HEK293 (cell line): ENCODE results near the gene PLA2G2A.

Experiments
- ZNF449 ChIP-seq: fragments of 450-650 bp; formaldehyde crosslinking; IDR thresholded peaks from 2 replicates; pipeline ENCODE4 v1.5.1; 2017; ENCODE audit warnings: missing biosample characterization, mild to moderate bottlenecking, missing genetic modification characterization, moderate library complexity
- TF ChIP-seq, protein P1 (sequence below): fragments of 450-650 bp; formaldehyde crosslinking; IDR thresholded peaks from 2 replicates; pipeline ENCODE4 v1.5.1; 2016; ENCODE audit warnings: missing biosample characterization, missing genetic modification characterization
- TF ChIP-seq, protein P2 (sequence below): fragments of 450-650 bp; formaldehyde crosslinking; IDR thresholded peaks from 2 replicates; pipeline ENCODE4 v1.5.1; 2016; ENCODE audit warnings: missing biosample characterization, missing genetic modification characterization

DNA sequence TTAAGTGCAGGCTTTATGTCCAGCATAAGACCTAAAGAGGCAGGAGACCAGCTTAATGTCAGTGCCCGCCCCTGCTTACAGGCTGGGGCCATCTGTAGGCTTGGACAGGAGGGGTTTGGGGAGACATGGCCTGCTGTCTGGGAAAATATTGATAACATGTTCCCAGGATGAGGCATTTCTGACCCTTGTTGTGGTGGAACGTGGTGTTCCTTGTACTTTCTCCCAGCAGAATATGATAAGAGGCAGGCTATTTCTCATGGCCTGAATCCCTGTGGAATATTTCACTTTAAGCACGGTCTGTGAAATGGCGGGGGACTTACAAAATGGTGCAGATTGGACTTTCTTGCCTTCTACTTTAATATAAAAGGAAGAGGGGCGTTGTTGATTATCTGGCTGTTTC lies 48.7 kb upstream of the PLA2G2A start:
- TF ChIP-seq, protein P1, sequence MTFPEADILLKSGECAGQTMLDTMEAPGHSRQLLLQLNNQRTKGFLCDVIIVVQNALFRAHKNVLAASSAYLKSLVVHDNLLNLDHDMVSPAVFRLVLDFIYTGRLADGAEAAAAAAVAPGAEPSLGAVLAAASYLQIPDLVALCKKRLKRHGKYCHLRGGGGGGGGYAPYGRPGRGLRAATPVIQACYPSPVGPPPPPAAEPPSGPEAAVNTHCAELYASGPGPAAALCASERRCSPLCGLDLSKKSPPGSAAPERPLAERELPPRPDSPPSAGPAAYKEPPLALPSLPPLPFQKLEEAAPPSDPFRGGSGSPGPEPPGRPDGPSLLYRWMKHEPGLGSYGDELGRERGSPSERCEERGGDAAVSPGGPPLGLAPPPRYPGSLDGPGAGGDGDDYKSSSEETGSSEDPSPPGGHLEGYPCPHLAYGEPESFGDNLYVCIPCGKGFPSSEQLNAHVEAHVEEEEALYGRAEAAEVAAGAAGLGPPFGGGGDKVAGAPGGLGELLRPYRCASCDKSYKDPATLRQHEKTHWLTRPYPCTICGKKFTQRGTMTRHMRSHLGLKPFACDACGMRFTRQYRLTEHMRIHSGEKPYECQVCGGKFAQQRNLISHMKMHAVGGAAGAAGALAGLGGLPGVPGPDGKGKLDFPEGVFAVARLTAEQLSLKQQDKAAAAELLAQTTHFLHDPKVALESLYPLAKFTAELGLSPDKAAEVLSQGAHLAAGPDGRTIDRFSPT, result no peak
- TF ChIP-seq ZNF449 (tag by site-specific recombination), result no peak
- TF ChIP-seq, protein P2, sequence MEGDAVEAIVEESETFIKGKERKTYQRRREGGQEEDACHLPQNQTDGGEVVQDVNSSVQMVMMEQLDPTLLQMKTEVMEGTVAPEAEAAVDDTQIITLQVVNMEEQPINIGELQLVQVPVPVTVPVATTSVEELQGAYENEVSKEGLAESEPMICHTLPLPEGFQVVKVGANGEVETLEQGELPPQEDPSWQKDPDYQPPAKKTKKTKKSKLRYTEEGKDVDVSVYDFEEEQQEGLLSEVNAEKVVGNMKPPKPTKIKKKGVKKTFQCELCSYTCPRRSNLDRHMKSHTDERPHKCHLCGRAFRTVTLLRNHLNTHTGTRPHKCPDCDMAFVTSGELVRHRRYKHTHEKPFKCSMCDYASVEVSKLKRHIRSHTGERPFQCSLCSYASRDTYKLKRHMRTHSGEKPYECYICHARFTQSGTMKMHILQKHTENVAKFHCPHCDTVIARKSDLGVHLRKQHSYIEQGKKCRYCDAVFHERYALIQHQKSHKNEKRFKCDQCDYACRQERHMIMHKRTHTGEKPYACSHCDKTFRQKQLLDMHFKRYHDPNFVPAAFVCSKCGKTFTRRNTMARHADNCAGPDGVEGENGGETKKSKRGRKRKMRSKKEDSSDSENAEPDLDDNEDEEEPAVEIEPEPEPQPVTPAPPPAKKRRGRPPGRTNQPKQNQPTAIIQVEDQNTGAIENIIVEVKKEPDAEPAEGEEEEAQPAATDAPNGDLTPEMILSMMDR (tag by site-specific recombination), result no peak
